Measurements from ENCODE around the gene PRKG1. TPM values are rescaled to one million over a fixed set of nuclear protein-coding genes. Genes with fewer than 3 reads are reported as not detected.

Gene PRKG1
- total RNA-seq, 1 experiment from 2014 or later: 10.4 TPM

DNA sequence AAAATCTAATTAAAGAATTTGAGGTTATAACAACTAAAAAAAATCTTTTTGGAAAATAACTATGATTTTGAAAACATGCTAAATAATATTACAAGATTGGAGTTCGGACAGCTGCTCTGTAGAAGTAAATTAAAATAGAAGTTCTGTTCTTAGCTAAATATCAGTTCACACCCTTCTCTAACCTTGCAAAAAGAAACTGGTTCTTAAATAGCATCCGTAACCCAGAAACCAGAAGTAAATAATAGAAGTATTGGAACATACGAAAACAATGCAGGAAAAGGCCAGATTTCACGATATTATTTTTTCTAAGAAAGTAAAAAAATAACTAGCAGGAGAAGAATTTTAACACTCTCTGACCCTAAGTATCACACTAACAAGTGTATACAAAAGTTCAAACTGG lies 164.7 kb downstream of the PRKG1 start:
- Histone ChIP-seq H3K4me1 (ENCODE audit: insufficient read depth, low read length) (no peaks in the 10 kb centered on the region), H2BK15ac (ENCODE audit: low read depth, low read length) (no peak overlapping the region), H3K18ac (ENCODE audit: insufficient read length, low read depth, low read length) (no peak overlapping the region), H3K23ac (ENCODE audit: insufficient read length, low read depth, low read length) (no peak overlapping the region), H3K9me3 (ENCODE audit: control insufficient read depth, low read depth, low read length) (no peaks in the 10 kb centered on the region), H2BK120ac (ENCODE audit: low read depth, low read length, poor library complexity, severe bottlenecking) (no peak overlapping the region), H3K79me1 (ENCODE audit: insufficient read depth, low read depth, low read length, poor library complexity, severe bottlenecking) (no peaks in the 10 kb centered on the region), H3K27ac (ENCODE audit: insufficient read length, low read depth, low read length) (no peak overlapping the region), H3K4ac (ENCODE audit: low read depth, low read length) (no peak overlapping the region), H2AK5ac (ENCODE audit: insufficient read length, low read length) (no peak overlapping the region), H2BK5ac (ENCODE audit: insufficient read length, low read length) (no peak overlapping the region), H3K79me2 (ENCODE audit: insufficient read depth, low read length) (no peaks in the 10 kb centered on the region), H3K9ac (ENCODE audit: extremely low read depth, insufficient read length, low read length) (no peak overlapping the region), H4K20me1 (ENCODE audit: control insufficient read depth, insufficient read depth, insufficient read length) (no peaks in the 10 kb centered on the region), H4K5ac (ENCODE audit: insufficient read length, low read depth, low read length) (no peak overlapping the region), H4K91ac (ENCODE audit: insufficient read length, low read depth, low read length) (no peak overlapping the region), H2AFZ (ENCODE audit: low read length) (no peak overlapping the region), H4K8ac (replicated peaks; ENCODE audit: insufficient read length, low read depth, low read length) (no peak overlapping the region), H3K56ac (ENCODE audit: insufficient read length, low read depth, low read length) (no peak overlapping the region), H2BK12ac (ENCODE audit: insufficient read length, low read depth, low read length) (no peak overlapping the region), H3K4me2 (ENCODE audit: insufficient read depth, insufficient read length, low read length) (no peak overlapping the region), H3K23me2 (ENCODE audit: insufficient read length, low read depth, low read length, poor library complexity, severe bottlenecking) (no peaks in the 10 kb centered on the region), H3K27me3 (ENCODE audit: insufficient read depth, low read length) (no peaks in the 10 kb centered on the region), H2BK20ac (ENCODE audit: low read depth, low read length, poor library complexity, severe bottlenecking) (no peak overlapping the region), H3K14ac (ENCODE audit: insufficient read depth, low read length) (no peak overlapping the region), H3T11ph (ENCODE audit: low read length) (no peak overlapping the region)
- Mint-ChIP-seq H3K4me1 (peaks cover 7 to 13% of the 10 kb centered on the region in 2 experiments), H3K27ac (no peak overlapping the region), H3K4me3 (no peak overlapping the region), H3K36me3 (ENCODE audit: insufficient read depth in 1 of 3, low read depth in 3 of 3) (peaks cover 0 to 1% (median 0%) of the 10 kb centered on the region in 3 experiments; a peak in 1 of 7 replicates), H3K9me3 (no peaks in the 10 kb centered on the region), H3K27me3 (ENCODE audit: low read depth) (no peaks in the 10 kb centered on the region)
- TF ChIP-seq, protein P1, sequence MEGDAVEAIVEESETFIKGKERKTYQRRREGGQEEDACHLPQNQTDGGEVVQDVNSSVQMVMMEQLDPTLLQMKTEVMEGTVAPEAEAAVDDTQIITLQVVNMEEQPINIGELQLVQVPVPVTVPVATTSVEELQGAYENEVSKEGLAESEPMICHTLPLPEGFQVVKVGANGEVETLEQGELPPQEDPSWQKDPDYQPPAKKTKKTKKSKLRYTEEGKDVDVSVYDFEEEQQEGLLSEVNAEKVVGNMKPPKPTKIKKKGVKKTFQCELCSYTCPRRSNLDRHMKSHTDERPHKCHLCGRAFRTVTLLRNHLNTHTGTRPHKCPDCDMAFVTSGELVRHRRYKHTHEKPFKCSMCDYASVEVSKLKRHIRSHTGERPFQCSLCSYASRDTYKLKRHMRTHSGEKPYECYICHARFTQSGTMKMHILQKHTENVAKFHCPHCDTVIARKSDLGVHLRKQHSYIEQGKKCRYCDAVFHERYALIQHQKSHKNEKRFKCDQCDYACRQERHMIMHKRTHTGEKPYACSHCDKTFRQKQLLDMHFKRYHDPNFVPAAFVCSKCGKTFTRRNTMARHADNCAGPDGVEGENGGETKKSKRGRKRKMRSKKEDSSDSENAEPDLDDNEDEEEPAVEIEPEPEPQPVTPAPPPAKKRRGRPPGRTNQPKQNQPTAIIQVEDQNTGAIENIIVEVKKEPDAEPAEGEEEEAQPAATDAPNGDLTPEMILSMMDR (conservative IDR thresholded peaks at IDR 0.05): no peak
- WGBS (ENCODE audit: extremely low coverage, insufficient read length, low lambda C conversion rate): no CpG with 5 or more reads among the region's 4 CpGs
- no peak for DNase-seq

Measured in H9 (cell line).